GM21737 (cell line): ENCODE measurements around the gene ZNF609.

Source experiments
- ATAC-seq: cut with Tn5 transposase; IDR thresholded peaks from one replicate; pipeline ENCODE4 v1.9.1; 2021; ENCODE audit warnings: mild to moderate bottlenecking, moderate library complexity; ENCODE audit not compliant: unreplicated experiment

The ZNF609 gene

DNA sequence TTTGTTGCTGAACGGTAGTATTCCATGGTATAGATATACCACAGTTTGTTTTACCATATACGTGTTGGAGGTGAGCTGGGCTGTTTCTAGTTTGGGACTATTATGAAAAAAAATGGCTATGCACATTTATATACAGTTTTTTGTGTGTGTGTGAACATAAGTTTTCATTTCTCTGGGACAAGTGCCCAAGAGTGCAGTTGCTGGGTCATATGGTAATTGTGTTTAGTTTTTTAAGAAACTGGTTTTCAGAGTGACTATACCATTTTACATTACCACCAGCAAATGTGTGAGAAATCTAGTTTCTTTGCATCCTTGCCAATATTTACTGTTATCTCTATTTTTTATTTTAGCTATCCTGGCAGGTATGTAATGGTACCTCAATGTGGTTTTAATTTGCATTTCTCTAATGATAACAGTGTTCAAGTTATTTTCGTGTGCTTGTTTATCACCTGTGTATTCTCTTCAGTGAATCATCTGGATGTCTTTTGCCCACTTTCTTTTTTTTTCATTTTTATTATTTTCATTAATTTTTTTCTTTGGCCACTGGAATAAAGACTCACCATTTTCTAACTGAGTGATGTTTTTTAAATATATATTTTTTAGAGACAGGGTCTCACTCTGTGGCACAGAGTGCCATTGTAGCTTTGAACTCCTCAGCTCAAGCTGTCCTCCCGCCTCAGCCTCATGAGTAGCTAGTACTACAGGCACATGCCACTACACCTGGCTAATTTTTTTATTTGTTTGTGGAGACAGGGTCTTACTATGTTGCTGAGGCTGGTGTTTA is 75.3 kb downstream of the ZNF609 start:
- ATAC-seq = no peak

DNA sequence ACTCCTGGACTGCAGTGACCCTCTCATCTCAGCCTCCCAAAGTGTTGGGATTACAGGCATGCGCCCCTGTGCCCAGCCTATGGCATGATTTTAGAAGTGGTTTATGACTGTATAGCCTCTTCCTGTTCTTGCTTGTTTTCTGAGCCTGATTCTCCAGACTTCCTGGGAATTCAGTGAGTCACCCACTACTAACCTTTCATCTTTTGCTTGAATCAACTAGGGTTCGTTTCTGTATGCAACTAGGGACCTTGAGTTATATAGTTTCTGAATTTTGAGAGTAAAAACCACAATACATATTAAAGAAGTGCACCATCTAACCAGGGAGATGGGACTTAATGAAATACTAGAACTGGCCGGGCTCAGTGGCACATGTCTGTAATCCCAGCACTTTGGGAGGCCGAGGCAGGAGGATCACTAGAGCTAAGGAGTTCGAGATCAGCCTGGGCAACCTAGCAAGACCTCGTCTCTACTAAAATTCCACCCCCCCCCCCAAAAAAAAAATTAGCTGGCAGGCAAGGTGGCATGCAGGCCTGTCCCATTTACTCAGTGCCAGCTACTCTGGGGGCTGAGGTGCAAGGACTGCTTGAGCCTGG is 76.0 kb downstream of the ZNF609 start:
- ATAC-seq = no peak

DNA sequence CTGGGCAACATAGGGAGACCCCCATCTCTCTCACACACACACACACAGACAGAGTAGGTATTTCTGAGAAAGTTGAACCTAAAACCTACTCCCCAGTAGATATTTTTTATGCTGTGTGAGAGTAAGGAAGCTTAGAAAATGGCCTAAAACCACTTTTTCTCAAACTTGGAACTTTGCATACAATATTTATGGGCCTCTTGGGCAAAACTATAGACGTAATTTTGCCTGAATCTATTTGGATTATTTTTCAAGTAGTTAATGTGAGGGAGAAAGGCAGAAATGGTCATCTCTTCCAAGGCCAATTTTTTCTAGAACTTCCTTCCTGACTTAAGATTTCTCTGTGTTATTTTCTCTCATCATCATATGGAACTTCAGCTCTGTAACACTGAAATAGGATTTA is 81.7 kb downstream of the ZNF609 start:
- ATAC-seq = no peak

DNA sequence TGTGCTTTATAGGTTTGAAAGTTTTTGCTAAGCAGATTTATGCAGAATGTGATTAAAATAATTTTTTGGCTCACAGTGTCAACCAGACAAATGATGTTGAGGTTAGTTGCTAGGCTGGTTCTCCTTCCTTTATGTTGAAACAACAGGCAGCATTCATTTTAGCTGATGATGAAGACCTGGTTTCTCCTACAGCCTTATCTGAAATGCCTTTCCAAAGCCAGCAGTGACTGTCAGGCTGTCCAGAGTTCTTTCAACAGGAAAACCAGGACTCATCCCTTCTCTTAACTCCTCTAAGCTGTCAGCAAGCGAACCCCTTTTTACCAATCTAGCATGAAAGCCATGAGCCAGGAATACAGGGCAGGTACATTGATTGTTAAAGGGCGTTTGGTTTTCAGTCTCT is 84.1 kb downstream of the ZNF609 start:
- no peak for ATAC-seq

DNA sequence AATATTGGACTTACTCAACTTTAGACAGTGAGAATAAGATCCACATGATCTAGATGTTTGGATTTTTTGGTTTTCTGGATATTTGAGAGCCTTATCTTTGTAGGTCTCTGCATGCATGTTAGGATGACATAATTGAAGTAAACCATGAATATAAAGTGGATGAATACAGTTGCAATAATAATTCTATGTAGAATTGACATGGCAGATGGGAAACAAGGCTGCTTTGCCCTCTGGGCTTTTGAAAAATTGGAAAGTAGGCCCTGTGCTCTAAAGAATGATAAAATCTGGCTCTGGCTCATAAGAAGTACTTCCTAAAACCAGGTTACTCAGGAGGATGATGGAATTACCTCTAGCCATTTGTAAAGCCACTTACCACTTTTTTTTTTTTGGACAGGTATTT is 86.9 kb downstream of the ZNF609 start:
- ATAC-seq = no peak

DNA sequence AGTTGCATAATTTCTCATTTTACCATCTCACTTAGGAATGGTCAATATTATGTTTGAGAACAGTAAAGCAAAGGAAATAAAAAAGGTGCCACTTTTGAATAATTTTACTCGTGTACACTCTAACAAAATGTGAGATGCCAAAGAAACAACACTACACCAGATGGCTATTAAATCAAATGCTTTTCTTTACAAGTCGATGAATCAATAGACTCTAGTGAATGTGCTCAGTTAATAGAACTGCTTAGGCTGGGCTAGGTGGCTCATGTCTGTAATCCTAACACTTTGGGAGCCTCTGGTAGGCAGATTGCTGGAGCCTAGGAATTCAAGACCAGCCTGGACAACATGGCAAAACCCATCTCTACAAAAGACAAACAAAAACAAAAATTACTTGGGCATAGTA is 87.9 kb downstream of the ZNF609 start:
- ATAC-seq = no peak

DNA sequence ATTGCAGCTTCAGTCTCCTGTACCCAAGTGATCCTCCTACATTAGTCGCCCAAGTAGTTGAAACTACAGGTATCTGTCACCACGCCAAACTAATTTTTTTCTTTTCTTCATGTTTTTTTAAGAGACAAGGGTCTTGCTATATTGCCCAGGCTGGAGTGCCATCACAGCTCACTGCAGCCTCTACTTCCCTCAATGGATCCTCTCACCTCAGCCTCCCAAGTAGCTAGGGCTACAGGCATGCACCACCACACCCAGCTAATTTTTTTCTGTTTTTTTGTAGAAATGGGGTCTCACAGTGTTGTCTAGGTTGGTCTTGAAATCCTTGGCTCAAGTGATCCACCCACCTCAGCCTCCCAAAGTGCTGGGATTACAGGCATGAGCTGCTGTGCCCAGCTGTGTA is 89.5 kb downstream of the ZNF609 start:
- no peak for ATAC-seq

DNA sequence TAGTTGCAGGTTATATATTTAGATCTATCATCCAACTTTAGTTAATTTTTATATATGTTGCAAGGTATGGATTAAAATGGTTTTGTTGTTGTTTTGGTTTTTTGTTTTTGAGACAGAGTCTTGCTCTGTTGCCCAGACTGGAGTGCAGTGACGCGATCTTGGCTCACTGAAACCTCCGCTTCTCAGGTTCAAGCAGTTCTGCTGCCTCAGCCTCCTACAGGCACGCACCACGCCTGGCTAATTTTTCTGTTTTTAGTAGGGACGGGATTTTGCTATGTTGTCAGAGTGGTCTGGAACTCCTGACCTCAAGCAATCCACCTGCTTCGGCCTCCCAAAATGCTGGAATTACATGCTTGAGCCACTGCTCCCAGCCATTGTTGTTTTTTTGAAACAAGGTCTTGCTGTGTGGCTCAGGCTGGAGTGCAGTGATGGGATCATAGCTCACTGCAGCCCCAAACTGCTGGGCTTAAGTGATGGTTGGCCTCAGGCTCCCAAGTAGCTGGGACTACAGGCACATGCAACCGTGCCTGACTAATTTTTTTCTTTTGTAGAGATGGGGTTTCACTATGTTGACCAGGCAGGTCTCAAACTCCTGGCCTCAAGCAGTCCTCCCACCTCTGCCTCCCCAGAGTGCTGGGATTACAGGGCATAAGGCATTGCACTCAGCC is 92.0 kb downstream of the ZNF609 start:
- ATAC-seq = no peak

DNA sequence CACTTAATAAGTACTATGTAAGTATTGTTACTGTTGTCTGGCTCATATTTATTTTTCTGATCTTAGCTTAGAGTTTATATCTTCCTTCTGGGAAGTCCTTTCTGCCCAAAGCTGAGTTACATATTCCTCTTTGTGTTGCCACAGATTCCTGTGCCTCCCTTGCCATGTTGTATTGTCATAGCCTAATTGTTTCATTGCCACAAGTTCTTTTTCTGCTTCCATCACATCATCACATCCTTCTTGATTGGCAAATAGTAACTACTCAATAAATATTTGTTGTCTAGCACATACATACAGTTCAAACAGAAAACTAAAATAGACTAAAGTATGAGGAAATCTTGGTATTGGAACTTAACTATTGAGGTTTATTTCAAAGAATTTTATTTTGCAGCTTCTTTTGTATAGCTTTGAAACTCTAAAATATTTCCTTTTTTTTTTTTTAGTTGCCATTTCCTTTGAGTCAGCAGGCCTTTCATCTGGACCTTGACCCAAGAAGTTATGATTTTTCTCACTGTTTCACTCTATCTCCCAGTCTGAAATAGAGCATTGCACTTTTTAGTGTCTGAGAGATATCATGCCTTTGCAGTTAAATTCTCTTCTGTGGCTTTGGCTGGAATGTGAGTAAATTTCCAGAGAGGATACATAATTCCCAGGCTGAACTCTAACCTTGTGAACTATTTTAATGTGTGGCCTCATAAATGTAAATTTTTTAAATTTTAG is 98.2 kb downstream of the ZNF609 start:
- no peak for ATAC-seq

DNA sequence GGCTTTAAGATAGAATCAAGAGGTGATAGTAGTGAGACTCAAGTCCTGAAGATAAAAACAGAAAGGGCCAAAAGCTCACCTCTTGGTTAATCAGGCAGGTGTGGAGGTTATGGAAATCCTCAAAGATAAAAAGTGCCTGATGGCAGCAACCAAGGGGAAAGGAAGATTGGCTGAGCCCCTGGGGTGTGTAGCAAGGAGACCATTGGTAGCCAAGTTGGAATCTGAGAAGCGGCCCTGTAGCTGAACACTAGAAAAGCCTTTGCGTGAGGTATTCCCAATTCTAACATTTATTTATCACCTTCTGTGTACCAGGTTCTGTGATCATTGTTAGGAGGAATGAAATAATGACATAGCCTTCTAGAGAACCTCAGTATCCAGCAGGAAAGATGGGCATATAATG is 98.9 kb downstream of the ZNF609 start:
- ATAC-seq = no peak

DNA sequence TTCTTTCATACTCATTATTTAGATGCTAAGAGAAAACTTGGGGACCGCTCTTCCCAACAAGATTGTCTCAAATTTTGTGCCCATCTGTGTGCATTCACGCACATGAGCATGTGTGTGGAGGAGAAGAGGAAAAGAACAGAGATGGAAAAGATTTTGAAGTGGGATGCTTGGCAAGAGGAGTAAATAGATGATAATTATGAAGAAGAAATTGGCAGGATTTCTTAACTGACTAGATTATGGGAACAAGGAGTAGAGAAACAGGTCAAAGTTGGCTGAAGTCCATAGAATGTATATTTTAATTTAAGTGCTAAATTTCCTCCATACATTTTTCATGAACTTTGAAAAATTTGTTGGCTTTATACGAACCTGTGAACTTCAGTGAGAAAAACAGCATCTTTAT is 100.1 kb downstream of the ZNF609 start:
- ATAC-seq = no peak

DNA sequence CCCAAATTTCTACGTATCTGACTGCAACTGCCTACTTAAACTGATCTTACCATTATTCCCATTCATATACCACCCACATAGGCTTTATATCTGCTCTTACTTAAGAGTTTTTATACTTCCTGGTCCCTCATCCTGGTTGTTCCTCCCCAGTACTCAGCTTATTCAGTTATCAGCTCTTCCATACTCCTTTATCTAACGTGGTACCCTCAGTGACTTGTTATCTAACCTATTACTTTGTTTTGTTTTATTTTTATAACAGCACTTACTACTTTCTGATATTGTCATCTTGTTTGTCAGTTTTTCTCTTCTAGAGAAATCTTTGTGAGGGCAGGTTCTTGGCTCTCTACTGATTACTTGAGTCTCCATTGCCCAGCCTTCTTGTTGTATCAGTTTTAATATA is 100.6 kb downstream of the ZNF609 start:
- no peak for ATAC-seq

DNA sequence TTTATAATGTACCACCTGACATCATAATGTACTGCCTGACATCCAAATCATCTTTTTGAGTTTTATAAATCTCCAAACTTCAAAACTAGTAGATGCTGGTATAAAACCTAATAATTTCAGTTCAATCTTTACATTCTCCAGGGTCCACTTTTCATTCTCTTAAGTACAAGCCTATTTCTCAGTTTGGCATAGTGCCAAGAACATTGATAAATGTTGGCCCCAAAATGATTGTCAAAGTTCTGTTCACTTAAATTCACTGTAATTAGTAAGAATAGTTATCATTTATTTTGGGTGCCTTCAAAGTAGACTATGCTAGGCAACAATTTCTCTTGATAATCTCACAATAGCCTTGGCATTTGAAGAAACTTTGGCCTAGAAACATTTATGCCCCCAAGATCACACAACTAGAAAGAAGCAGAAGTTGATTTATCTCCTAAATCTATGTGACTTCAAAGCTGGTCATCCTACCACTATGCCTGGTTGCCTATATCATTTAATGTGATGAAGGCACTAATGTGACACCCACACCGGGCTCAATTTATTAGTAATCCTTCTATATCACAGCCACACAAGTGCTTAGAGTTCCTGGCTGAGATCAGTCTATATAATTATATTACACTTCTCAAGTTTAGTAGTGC is 101.7 kb downstream of the ZNF609 start:
- ATAC-seq = no peak

DNA sequence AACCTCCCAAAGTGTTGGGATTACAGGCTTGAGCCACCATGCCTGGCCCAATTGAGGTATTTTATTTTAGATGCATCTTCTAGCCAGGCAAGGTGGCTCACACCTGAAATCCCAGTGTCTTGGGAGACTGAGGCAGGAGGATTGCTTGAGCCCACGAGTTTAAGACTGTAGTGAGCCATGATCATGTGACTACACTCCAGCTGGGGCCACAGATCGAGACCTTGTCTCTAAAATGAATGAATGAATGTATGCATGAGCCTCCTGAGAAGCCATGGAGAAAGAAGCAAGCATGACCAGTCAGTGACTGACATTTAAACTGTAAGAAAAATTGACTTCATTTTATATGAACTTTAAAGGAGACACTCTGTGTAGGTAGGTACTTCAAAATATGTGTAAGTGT is 105.7 kb downstream of the ZNF609 start:
- no peak for ATAC-seq

DNA sequence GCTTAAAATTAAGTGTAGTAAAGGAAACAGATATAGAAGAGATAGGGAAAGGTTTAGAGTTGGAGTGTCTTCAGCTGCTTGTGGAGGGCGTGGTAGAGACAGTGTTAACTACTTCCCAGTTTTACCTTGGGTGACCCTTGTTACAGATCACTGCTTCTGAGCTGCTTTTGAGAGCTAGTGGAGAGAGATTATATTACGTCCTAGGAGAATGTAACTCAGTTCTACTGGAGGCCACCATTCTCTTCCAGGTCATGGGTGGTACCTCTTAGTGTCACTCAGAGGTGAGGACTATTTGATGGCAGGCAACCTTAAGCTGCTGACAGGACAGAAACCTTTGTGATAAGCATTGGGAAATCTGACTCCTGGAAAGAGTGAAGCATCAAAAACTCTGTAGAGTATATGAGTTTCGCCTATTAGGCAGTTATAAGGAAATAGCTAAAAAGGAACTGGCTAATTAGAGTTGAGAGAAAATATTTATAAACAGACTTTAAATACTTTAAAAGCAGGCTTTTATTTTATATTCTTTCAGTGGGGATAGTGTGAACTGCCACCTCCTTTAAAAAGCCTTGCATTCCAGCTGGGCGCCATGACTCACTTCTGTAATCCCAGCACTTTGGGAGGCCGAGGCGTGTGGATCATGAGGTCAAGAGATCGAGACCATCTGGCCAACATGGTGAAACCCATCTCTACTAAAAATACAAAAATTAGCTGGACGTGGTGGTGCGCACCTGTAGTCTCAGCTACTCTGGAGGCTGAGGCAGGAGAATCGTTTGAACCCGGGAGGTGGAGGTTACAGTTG is 106.5 kb downstream of the ZNF609 start:
- no peak for ATAC-seq

DNA sequence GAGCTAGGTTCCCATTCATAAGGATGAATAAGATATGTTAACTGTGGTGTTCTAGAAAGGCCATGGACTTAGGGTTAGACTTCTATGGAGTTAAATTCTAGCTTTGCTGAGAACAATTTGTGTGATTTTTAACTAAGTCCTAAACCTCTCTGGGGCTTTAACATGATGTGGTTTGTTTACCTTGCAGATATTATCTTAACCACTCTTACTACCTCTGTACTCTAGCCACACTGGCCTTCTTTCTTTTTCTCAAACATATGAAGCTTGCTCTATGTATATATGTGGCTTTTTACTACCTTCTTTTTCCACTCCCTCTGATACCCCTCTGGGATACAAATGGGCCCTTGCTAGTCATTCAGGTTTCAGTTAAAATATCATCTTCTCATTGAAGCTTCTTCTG is 108.4 kb downstream of the ZNF609 start:
- ATAC-seq = no peak

DNA sequence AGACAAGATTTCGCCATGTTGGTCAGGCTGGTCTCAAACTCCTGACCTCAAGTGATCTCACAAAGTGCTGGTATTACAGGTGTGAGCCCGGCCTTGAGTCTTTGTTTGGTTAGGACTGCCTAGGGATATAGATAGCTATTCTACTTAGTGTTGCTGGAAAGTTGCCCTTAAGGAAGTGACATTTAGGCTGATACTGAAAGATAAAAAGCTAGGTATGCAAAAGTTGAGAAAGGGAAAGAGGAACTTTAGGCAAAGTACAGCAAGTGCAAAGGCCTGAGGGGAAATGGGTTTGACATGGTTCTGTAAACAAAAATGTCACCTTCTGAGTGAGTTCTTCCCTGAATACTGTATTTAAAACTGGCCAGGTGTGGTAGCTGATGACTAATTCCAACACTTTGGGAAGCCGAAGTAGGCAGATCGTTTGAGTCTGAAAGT is 111.5 kb downstream of the ZNF609 start:
- no peak for ATAC-seq

DNA sequence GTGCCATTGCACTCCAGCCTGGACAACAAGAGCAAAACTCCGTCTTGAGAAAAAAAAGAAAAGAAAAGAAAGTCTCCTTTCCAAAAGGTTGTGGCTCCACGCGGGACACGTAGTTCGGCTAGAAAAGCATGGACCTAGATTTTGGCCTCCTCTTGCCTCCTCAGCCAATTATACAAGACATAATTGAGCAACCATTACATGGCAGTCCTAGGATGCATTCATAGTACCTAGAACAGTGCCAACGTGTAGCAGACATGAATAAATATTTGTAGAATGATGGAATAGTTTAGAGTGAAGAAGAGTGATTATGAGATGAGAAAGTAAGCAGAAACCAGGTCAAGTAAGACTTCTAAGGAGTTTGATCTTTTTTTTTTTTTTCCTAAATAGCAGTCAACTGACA is 112.5 kb downstream of the ZNF609 start:
- ATAC-seq = no peak

DNA sequence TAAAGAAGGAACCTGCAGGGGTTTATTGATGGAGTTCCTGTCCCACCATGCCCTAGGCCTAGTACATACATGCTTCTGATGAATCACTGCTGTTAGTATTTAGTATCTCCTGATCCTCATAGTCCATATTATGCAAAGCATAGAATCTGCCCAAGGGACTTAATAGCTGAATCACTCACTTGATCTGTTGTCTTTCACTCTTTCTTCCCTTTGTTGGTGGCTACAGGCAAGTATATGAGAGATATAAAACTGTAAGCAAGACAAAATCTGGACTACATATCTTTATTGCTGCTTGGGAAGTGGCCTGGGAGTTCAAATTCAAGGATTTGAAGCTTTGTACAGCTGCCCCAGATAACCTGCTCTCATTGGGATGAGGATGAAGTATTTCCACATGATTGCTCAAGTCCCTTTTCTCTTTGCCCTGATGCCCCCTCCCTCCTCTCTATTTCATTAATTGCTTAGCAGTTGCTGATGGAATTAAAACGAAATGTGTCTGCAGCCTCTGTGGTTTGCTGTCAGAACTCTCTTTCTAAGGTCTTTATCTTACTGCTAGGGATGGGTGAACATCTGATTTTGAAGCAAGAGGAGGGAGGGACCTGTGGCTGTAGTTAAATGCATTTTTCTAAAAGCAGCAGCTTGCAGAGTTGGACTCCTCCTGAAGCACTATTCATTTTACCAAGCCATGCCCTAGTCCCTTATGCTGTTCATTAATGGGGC is 114.1 kb downstream of the ZNF609 start:
- ATAC-seq = no peak
